Measurements from ENCODE around the gene TNIP2. TPM values are rescaled to one million over a fixed set of nuclear protein-coding genes. Genes with fewer than 3 reads are reported as not detected.

The TNIP2 gene
- total and polyA plus RNA-seq, 2 of the 8 experiments (the other 6 are each of a cell fraction or from before 2014, with no cell fraction given): 23.7 to 37.7 TPM

- TF ChIP-seq SRF (IDR thresholded peaks at IDR 0.05; ENCODE audit: low read depth, low read length) (no peak), RXRA (IDR thresholded peaks at IDR 0.05; ENCODE audit: insufficient read depth, low read depth, low read length) (no peak)
- no peaks in the 10 kb centered on the region for H3K36me3 ChIP-seq (ENCODE audit: control insufficient read depth in 2 of 4, insufficient read depth in 4 of 4, low read length in 3 of 4)
- peaks cover 1 to 10% (median 4%) of the 10 kb centered on the region in 4 experiments; a peak in 6 of 7 replicates for H3K4me1 ChIP-seq (replicated peaks in 1 of 4; ENCODE audit: control insufficient read depth in 3 of 4, insufficient read depth in 4 of 4, low read length in 3 of 4)
- POLR2A ChIA-PET (ENCODE audit: partially characterized antibody): interaction anchor here (1.1 to 1.9 kb wide), 3 partner anchors 8 to 21 kb away, joined by 3 to 5 read pairs (median 4); no protein-coding TSS in a partner anchor
- H3K23me2 ChIP-seq (ENCODE audit: low read depth, low read length): no peaks in the 10 kb centered on the region; the same call in 1 of the 2 replicates
- no peak overlapping the region for H3K56ac ChIP-seq (replicated peaks; ENCODE audit: insufficient read length, low read depth, low read length)
- no peaks in the 10 kb centered on the region for H3K79me2 ChIP-seq (ENCODE audit: control insufficient read depth in 1 of 2, insufficient read depth in 2 of 2, low read length in 2 of 2)
- DNase-seq (ENCODE audit: low read depth in 1 of 2, low spot score in 2 of 2) (no peak), FAIRE-seq (no peak)
- H2BK5ac ChIP-seq (ENCODE audit: low read depth, low read length): no peak overlapping the region
- no peak overlapping the region for H2BK12ac ChIP-seq (ENCODE audit: low read depth, low read length)
- no peak overlapping the region for H4K5ac ChIP-seq (ENCODE audit: insufficient read length, low read depth, low read length)
- H2BK120ac ChIP-seq (replicated peaks; ENCODE audit: low read depth, low read length): no peak overlapping the region
- no peak overlapping the region for H2BK15ac ChIP-seq (ENCODE audit: low read length)
- H3K27me3 ChIP-seq (replicated peaks in 1 of 4; ENCODE audit: control insufficient read depth in 3 of 4, extremely low read depth in 1 of 4, insufficient read depth in 3 of 4, low read length in 3 of 4): 0 out of 7 replicates have a peak, but pooled peaks cover 0 to 2% (median 0%) of the 10 kb centered on the region in 4 experiments
- WGBS, 2 experiments (ENCODE audit: extremely low coverage in 1 of 2, insufficient coverage in 1 of 2, insufficient read length in 1 of 2, insufficient replicate concordance in 2 of 2, low coverage in 1 of 2, low lambda C conversion rate in 2 of 2, missing lambda C conversion rate in 1 of 2): 84% methylated on average over 4 of the region's 4 CpGs; no CpG with 5 or more reads in 1 of the 2 experiments
- H3K4me3 ChIP-seq (ENCODE audit: extremely low read depth in 1 of 4, insufficient read depth in 2 of 4, low read depth in 3 of 4, low read length in 4 of 4): no peak overlapping the region
- no peak overlapping the region for H3K9ac ChIP-seq (replicated peaks in 1 of 4; ENCODE audit: extremely low read depth in 1 of 4, low read depth in 3 of 4, low read length in 3 of 4)
- H3K4ac ChIP-seq (replicated peaks; ENCODE audit: insufficient read length, low read depth, low read length): no peak overlapping the region
- H2BK20ac ChIP-seq (ENCODE audit: low read length): no peak overlapping the region
- CTCF ChIA-PET (ENCODE audit: partially characterized antibody): interaction anchor here (1.2 to 1.4 kb wide), 2 partner anchors 13 to 17 kb away, joined by 4 read pairs; no protein-coding TSS in a partner anchor
- H3K4me2 ChIP-seq (ENCODE audit: insufficient read depth in 1 of 2, low read depth in 2 of 2, low read length in 2 of 2): no peak overlapping the region
- H4K8ac ChIP-seq (ENCODE audit: extremely low read depth, insufficient read depth, low read length): no peak overlapping the region
- H3K23ac ChIP-seq (ENCODE audit: insufficient read length): no peak overlapping the region
- H3K18ac ChIP-seq (ENCODE audit: extremely low read depth, low read length): no peak overlapping the region
- no peaks in the 10 kb centered on the region for H4K20me1 ChIP-seq (replicated peaks in 1 of 2; ENCODE audit: control insufficient read depth in 1 of 2, insufficient read depth in 2 of 2, low read length in 2 of 2)
- H3K79me1 ChIP-seq (ENCODE audit: low read depth, low read length): no peaks in the 10 kb centered on the region
- no peak overlapping the region for H2AK5ac ChIP-seq (ENCODE audit: low read depth, low read length)
- H3K14ac ChIP-seq (ENCODE audit: insufficient read length): no peak overlapping the region
- H4K91ac ChIP-seq (replicated peaks; ENCODE audit: insufficient read length, low read length): no peak overlapping the region
- H2AFZ ChIP-seq (ENCODE audit: low read length): no peak overlapping the region
- no peak overlapping the region for H3K27ac ChIP-seq (ENCODE audit: low read depth, low read length)
- no peaks in the 10 kb centered on the region for H3K9me3 ChIP-seq (ENCODE audit: insufficient read depth in 2 of 2, low read depth in 1 of 2, low read length in 1 of 2)
These were observed 27.7 kb upstream of the TNIP2 start for GRCh38 chr4:2783790-2784189.
